ENCODE results near the gene MRPL14. TPM values are rescaled to one million over a fixed set of nuclear protein-coding genes. Genes with fewer than 3 reads are reported as not detected.
A peak's percentile ranks its signal among the peaks of the same experiment; 100 is the strongest.

MRPL14 gene
- total and polyA plus RNA-seq, 10 of the 15 experiments (the other 5 are each of a cell fraction or from before 2014, with no cell fraction given) = 80.5 to 294 (median 122) TPM

GRCh38 chr6:44074439-44074812 is 52.8 kb downstream of the MRPL14 start (continued):
- TF ChIP-seq CTCF (IDR thresholded peaks at IDR 0.05 in 2 of 3, conservative IDR thresholded peaks at IDR 0.05 in 1 of 3; ENCODE audit: control insufficient read depth in 2 of 3, extremely low read depth in 1 of 3, insufficient read depth in 1 of 3, low read depth in 3 of 3, low read length in 3 of 3) (peak; percentile 87 to 91 (median 89)), SPI1 (IDR thresholded peaks at IDR 0.05; ENCODE audit: borderline replicate concordance, insufficient read depth, low read depth, low read length) (no peak), POLR2AphosphoS2 (IDR thresholded peaks at IDR 0.05; ENCODE audit: low read depth, low read length) (0 out of 2 replicates have a peak, but pooled peaks have one; percentile 40), MEF2A (IDR thresholded peaks at IDR 0.05; ENCODE audit: insufficient read depth, low read depth, low read length) (no peak), RELA (IDR thresholded peaks at IDR 0.05; ENCODE audit: borderline replicate concordance, partially characterized antibody) (no peak), BRCA1 (IDR thresholded peaks at IDR 0.05; ENCODE audit: low read depth, low read length) (no peak), TARDBP (IDR thresholded peaks at IDR 0.05; ENCODE audit: borderline replicate concordance) (no peak), IRF4 (IDR thresholded peaks at IDR 0.05; ENCODE audit: low read depth, low read length) (no peak; the same call in 1 of the 2 replicates), ZNF622 (IDR thresholded peaks at IDR 0.05) (no peak), KDM1A (IDR thresholded peaks at IDR 0.05; ENCODE audit: borderline replicate concordance) (no peak), CEBPZ (IDR thresholded peaks at IDR 0.05; ENCODE audit: low read depth, low read length) (no peak), YBX1 (IDR thresholded peaks at IDR 0.05) (no peak), JUND (IDR thresholded peaks at IDR 0.05; ENCODE audit: low read depth, low read length) (no peak), ASH2L (IDR thresholded peaks at IDR 0.05; ENCODE audit: borderline replicate concordance, low read depth) (no peak), IRF3 (IDR thresholded peaks at IDR 0.05) (no peak), NBN (IDR thresholded peaks at IDR 0.05) (peak; percentile 96), ZZZ3 (IDR thresholded peaks at IDR 0.05; ENCODE audit: control insufficient read depth, insufficient read length, low read depth) (no peak), E4F1 (IDR thresholded peaks at IDR 0.05; ENCODE audit: borderline replicate concordance, partially characterized antibody) (no peak), PAX5 (IDR thresholded peaks at IDR 0.05; ENCODE audit: borderline replicate concordance, low read depth, low read length) (no peak), JUNB (IDR thresholded peaks at IDR 0.05) (no peak), NRF1 (conservative IDR thresholded peaks at IDR 0.05; ENCODE audit: low read depth, low read length) (no peak), LARP7 (IDR thresholded peaks at IDR 0.05) (no peak), HDGF (IDR thresholded peaks at IDR 0.05) (peak; percentile 71; the same call in 1 of the 2 replicates)

All from GM12878 (cell line).